CD14-positive monocyte (primary cell): ENCODE data around the gene ATG10. TPM values are rescaled to one million over a fixed set of nuclear protein-coding genes. Genes with fewer than 3 reads are reported as not detected.
A peak's percentile ranks its signal among the peaks of the same experiment; 100 is the strongest.

Experiments
- DNase-seq, 3 donors: peaks; one replicate each; pipeline ENCODE4 v3.0.0-alpha.2; 2011 to 2022
- H2AFZ ChIP-seq: 2 replicates; pipeline ENCODE4 v1.6.0; 2012; ENCODE audit warnings: mild to moderate bottlenecking, low read depth, low read length, inconsistent platforms; ENCODE audit not compliant: insufficient read depth, poor library complexity, severe bottlenecking
- H3K27ac ChIP-seq, 2 donors: 1 replicate in 1 of 2; 2 replicates in 1 of 2; pipeline ENCODE4 v1.5.1; 2012 to 2013; ENCODE audit warnings: low read length in 2 of 2, control low read depth in 1 of 2, inconsistent platforms in 1 of 2, low read depth in 1 of 2, mild to moderate bottlenecking in 1 of 2
- H3K27me3 ChIP-seq, 2 donors: one replicate each; pipeline versions ENCODE4 v1.6.0 to v1.6.1; 2011 to 2013; ENCODE audit warnings: low read length in 2 of 2; ENCODE audit not compliant: control insufficient read depth in 2 of 2, insufficient read depth in 2 of 2
- H3K36me3 ChIP-seq, 2 donors: replicated peaks in 1 of 2; 1 replicate in 1 of 2; 2 replicates in 1 of 2; pipeline versions ENCODE4 v1.5.1 to v1.6.1; 2012 to 2013; ENCODE audit warnings: low read length in 2 of 2, control low read depth in 1 of 2, inconsistent platforms in 1 of 2, mild to moderate bottlenecking in 1 of 2; ENCODE audit not compliant: insufficient read depth in 2 of 2, control insufficient read depth in 1 of 2
- H3K4me1 ChIP-seq, 2 donors: 1 replicate in 1 of 2; 2 replicates in 1 of 2; pipeline versions ENCODE4 v1.5.1 to v1.6.1; 2012 to 2013; ENCODE audit warnings: low read length in 2 of 2, control low read depth in 1 of 2, inconsistent platforms in 1 of 2, mild to moderate bottlenecking in 1 of 2, moderate library complexity in 1 of 2; ENCODE audit not compliant: insufficient read depth in 2 of 2, control insufficient read depth in 1 of 2
- H3K4me2 ChIP-seq: replicated peaks from 2 replicates; pipeline ENCODE3; 2012; ENCODE audit warnings: low read length, moderate library complexity, mild to moderate bottlenecking; ENCODE audit not compliant: poor library complexity, severe bottlenecking; ENCODE audit errors: extremely low read depth
- H3K4me3 ChIP-seq, 3 experiments: fragments of 200-600 bp in 1 of 3; sonication (generic) in 1 of 3; replicated peaks in 1 of 3; 1 replicate in 2 of 3; 2 replicates in 1 of 3; pipeline ENCODE4 v1.5.1; 2011 to 2013; ENCODE audit warnings: low read length in 3 of 3, mild to moderate bottlenecking in 3 of 3, control low read depth in 2 of 3, low read depth in 2 of 3, inconsistent platforms in 1 of 3, moderate library complexity in 1 of 3
- H3K79me2 ChIP-seq: 2 replicates; pipeline ENCODE4 v1.6.0; 2012; ENCODE audit warnings: mild to moderate bottlenecking, control low read depth, inconsistent platforms, low read length, moderate library complexity; ENCODE audit not compliant: insufficient read depth
- H3K9ac ChIP-seq: 2 replicates; pipeline ENCODE4 v1.6.0; 2017; ENCODE audit warnings: low read length, mild to moderate bottlenecking; ENCODE audit not compliant: insufficient read depth, poor library complexity, severe bottlenecking
- H3K9me3 ChIP-seq, 2 donors: replicated peaks in 1 of 2; 1 replicate in 1 of 2; 2 replicates in 1 of 2; pipeline versions ENCODE4 v1.5.1 to v1.6.1; 2012 to 2013; ENCODE audit warnings: low read length in 2 of 2, control low read depth in 1 of 2; ENCODE audit not compliant: control insufficient read depth in 1 of 2, insufficient read depth in 1 of 2
- H4K20me1 ChIP-seq: 2 replicates; pipeline ENCODE4 v1.6.0; 2012; ENCODE audit warnings: mild to moderate bottlenecking, low read length, control low read depth, moderate library complexity; ENCODE audit not compliant: insufficient read depth
- H3K27ac Mint-ChIP-seq, 7 donors: one replicate each; pipeline ENCODE4 v1.8.0; 2020; ENCODE audit warnings: mild to moderate bottlenecking in 7 of 7, mixed read lengths in 7 of 7, moderate library complexity in 6 of 7, inconsistent platforms in 2 of 7
- H3K27me3 Mint-ChIP-seq, 3 donors: one replicate each; pipeline ENCODE4 v1.8.0; 2021 to 2022; ENCODE audit warnings: low read depth in 3 of 3, mild to moderate bottlenecking in 3 of 3, mixed read lengths in 3 of 3, moderate library complexity in 3 of 3, inconsistent platforms in 1 of 3
- H3K36me3 Mint-ChIP-seq, 2 donors: one replicate each; pipeline ENCODE4 v1.8.0; 2020; ENCODE audit warnings: mixed read lengths in 2 of 2, inconsistent platforms in 1 of 2, mild to moderate bottlenecking in 1 of 2
- H3K4me1 Mint-ChIP-seq: one replicate; pipeline ENCODE4 v1.8.0; 2020; ENCODE audit warnings: mild to moderate bottlenecking, mixed read lengths
- H3K4me3 Mint-ChIP-seq, 2 donors: one replicate each; pipeline ENCODE4 v1.8.0; 2020; ENCODE audit warnings: mild to moderate bottlenecking in 2 of 2, mixed read lengths in 2 of 2, moderate library complexity in 1 of 2
- H3K9me3 Mint-ChIP-seq, 7 donors: one replicate each; pipeline ENCODE4 v1.8.0; 2020 to 2022; ENCODE audit warnings: mixed read lengths in 7 of 7, mild to moderate bottlenecking in 6 of 7, moderate library complexity in 6 of 7, inconsistent platforms in 2 of 7
- CTCF ChIP-seq: fragments of 200-600 bp; IDR thresholded peaks from one replicate; pipeline ENCODE4 v1.8.0; 2022; ENCODE audit warnings: antibody characterized with exemption, mild to moderate bottlenecking
- WGBS: methylation state at CpG from one replicate; pipeline ENCODE4 v1.1.5; 2013; ENCODE audit warnings: missing lambda C conversion rate; ENCODE audit not compliant: insufficient coverage; 5-methylcytosine and 5-hydroxymethylcytosine counted together
- intact Hi-C, 2 donors: fragments of 100-400 bp; cut with micrococcal nuclease; formaldehyde crosslinking; loops; one replicate each; pipeline versions ENCODE4 v1.15.0 to v1.15.1; 2023
- polyA plus RNA-seq, 3 donors: library from polyadenylated mRNA; depleted of rRNA in 1 of 3; unstranded in 2 of 3; stranded (reverse) in 1 of 3; fragments of 300-500 nt in 2 of 3; fragments of >200 nt in 1 of 3; fragmentation: Illumina TruSeq in 2 of 3; gene quantifications; 1 replicate in 2 of 3; 2 replicates in 1 of 3; pipeline ENCODE4 v1.2.3, GENCODE V29; 2012 to 2021

Gene ATG10
- polyA plus RNA-seq, 3 donors = 2.1 to 7.9 (median 5.6) TPM

DNA sequence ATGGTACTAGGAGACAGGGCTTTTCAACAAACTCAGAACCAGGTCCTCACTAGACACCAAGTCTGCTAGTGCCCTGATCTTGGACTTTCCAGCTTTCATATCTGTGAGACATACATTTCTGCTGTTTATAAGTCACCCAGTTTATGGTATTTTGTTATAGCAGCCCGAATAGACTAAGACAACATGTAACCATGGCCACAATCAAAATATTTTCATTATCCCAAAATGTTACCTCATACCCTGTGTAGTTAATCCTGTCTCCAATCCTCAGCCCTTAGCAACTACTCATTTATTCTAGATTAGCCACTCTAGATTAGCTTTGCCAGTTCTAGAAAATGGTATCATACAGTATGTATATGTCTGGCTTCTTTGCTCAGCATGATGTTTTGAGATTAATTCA, 6.3 kb upstream of the ATG10 start:
- H3K27me3 Mint-ChIP-seq = peaks cover 0 to 3% (median 0%) of the 10 kb centered on the region in 3 donors
- Histone ChIP-seq H3K9ac (no peak overlapping the region), H3K4me2 (no peak overlapping the region), H3K36me3 (no peaks in the 10 kb centered on the region), H3K9me3 (no peaks in the 10 kb centered on the region), H3K79me2 (no peaks in the 10 kb centered on the region), H3K27ac (no peak overlapping the region), H3K4me1 (no peaks in the 10 kb centered on the region), H3K27me3 (no peaks in the 10 kb centered on the region), H4K20me1 (no peaks in the 10 kb centered on the region), H3K4me3 (no peak overlapping the region), H2AFZ (no peak overlapping the region)
- no peak for TF ChIP-seq CTCF
- WGBS = no CpG with 5 or more reads among the region's 1 CpG
- H3K36me3 Mint-ChIP-seq = no peaks in the 10 kb centered on the region
- H3K9me3 Mint-ChIP-seq = no peaks in the 10 kb centered on the region
- intact Hi-C loops = no loop called here
- peaks cover under 1% of the 10 kb centered on the region for H3K4me1 Mint-ChIP-seq
- H3K4me3 Mint-ChIP-seq = no peak overlapping the region
- H3K27ac Mint-ChIP-seq = no peak overlapping the region
- no peak for DNase-seq

GRCh38 chr5:81969226-81969625, 2.6 kb upstream of the ATG10 start:
- Histone ChIP-seq H3K4me3 (no peak overlapping the region), H4K20me1 (no peaks in the 10 kb centered on the region), H3K9me3 (no peaks in the 10 kb centered on the region), H3K4me2 (no peak overlapping the region), H3K27me3 (no peaks in the 10 kb centered on the region), H3K36me3 (no peaks in the 10 kb centered on the region), H3K79me2 (peaks cover 9% of the 10 kb centered on the region), H2AFZ (no peak overlapping the region), H3K27ac (no peak overlapping the region), H3K4me1 (peaks cover 8 to 16% of the 10 kb centered on the region in 2 donors), H3K9ac (no peak overlapping the region)
- peaks cover 0 to 2% of the 10 kb centered on the region in 2 donors for H3K36me3 Mint-ChIP-seq
- peaks cover 0 to 3% (median 0%) of the 10 kb centered on the region in 3 donors for H3K27me3 Mint-ChIP-seq
- intact Hi-C loops = no loop called here
- no peak for TF ChIP-seq CTCF
- DNase-seq = no peak
- peak overlapping the region in 1 of 7 donors; percentile 66 for H3K27ac Mint-ChIP-seq
- peaks cover 22% of the 10 kb centered on the region for H3K4me1 Mint-ChIP-seq
- H3K4me3 Mint-ChIP-seq = no peak overlapping the region
- H3K9me3 Mint-ChIP-seq = no peaks in the 10 kb centered on the region
- WGBS = no CpG with 5 or more reads among the region's 3 CpGs
